ENCODE data around the gene NBPF3.
"Not testable (repeated sequence)": the region's sequence is repeated elsewhere in the genome, so short reads cannot be mapped to it uniquely, and the experiment has no call there.

NBPF3 gene

DNA sequence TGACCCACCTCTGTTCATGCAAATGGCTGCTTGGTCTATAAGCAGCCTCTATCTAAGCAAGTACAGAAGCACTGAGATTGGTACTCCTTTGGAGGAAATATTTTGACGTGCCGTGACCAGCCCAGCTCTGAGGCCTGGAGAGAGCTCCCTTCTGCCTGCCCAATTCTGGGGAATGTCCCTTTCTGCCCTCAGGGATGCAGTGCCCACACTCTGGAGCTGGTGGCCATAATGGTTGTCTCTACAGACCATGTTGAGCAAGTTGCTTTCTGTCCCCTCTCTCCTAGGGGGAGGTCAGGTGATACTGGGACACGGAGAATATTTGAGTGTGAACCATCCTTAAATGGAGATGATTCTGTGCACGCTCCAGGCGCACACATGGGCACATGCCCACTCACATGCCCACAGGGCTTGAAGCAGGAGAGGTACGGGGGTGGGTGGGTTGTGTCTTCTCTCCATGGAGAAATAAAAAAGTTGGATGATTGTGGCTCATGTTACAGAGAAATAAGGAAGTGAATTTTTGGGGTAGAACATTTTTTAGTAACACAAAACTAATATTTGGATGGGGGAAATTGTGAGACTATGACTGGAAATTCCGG is 55.4 kb downstream of the NBPF3 start:
- DNase-seq: no peak

DNA sequence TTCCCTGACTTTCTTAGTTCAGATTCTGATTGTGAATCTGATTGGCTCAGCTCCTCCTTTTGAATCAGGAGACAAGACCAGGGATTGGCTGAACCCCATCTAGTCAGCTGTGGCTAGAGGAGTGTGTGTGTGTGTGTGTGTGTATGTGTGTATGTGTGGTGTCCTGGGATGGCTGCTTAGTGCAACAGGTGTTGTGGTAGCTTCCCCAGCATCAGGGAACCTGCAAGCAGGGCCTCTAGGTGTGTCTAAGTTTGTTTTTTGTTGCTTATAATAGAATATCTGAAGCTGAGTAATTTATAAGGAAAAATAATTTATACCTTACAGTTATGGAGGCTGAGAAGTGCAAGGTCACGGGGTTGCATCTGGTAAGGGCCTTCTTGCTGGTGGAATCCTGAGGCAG is 56.1 kb downstream of the NBPF3 start:
- no peak for DNase-seq

DNA sequence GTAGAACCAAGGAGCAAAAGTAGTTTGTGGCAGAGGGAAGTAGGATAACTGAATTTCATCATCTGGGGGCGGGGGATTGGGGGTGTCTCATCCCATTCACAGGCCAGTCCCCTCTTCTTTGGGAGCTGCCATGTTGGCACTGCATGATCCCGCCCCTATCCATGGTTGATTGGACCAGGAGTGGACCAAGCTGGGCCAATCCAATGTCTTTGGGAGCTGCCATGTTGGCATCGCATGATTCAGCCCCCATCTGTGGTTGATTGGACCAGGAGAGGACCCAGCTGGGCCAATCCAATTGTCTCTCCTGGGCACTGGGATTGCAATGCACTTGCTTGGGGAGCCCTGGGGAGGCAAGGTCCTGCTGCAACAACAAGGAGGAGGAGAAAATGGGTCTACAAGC is 56.9 kb downstream of the NBPF3 start:
- no peak for DNase-seq

DNA sequence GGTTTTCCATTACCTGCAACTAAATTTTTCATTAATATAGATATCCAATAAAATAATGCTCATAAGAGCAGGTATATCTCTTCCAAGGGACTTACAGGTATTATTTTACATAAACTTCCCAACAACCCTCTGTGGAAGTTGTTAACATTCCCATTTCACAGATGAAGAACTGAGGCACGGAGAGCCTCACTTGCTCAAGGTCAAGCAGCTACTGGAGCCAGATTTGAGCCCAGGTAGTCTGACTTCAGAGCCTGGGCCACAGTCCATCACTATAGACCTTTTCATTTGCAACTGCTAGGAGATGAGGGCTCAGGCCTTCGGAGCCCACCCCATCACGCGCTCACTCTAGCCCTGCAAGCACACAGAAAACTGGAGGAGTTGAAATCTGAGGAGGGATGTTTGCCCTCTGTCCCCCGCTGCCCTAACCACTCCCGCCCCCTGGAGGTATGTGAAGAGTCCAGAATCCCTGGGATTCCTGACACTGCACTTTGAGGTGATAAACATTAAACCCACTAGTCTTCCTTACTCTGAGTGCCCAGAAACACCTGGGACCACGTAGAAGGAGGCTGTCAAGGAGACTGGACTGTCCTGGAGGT is 57.6 kb downstream of the NBPF3 start:
- peak; percentile 36 for DNase-seq

DNA sequence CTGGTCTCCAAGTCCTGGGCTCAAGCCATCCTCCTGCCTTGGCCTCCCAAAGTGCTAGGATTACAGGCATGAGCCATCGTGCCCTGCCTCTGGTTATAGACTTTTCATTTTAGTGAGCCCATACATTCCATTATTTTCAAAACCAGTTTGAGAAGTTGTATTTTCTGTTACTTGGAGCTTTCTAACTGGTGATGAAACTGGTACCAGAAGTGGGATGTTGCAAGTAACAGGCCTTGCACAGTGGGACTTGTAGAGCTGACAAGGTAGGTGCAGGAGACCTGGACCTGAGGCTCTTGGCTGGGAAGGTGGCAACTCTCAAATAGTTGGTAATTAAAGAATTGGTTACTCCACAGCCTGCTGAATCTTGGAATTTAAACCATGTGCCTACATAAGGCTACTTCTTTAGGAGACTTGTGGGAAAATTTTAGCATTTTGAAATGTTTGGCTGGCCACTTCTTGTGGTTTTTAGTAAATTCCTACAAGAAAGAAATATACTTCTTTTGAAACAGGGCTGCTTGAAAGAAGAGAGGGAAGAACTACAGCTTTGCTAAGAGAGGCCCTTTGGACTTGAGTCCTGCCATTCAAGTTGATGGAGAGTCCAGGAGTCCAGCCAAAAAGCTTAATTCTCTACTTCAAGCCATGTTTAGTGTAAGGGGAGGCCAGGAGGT is 59.5 kb downstream of the NBPF3 start:
- no peak for DNase-seq

DNA sequence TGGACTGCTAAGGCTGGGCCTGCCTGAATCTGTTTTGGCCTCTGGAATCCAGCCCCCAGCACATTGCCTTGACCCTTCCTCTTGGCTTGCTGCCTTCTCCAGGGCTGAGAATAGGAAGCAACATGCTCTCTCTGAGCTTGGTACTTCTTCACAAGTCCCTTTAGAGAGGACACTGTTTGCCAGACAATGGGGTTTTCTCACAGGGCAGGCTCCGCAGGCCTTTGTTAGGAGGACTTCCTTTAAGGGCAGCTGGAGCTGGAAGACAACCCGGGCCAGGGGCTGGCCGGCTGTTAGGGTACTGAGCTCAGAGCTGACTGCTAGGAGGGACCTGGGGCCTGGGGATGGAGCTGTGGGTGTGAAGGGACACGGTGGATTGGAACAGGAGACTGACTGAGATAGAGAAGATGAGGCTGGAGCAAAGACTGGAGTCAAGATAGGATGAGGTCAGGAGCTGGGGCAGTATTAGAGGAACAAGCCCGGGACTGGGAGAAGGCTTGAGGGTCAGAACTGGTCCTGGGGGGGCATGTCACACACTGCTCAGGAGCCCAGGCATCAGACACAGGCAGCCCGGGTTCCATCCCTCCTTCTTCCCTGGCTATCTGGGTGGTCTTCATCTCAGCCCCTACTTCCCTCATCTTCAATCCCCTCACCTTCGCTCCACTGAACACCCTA is 63.9 kb downstream of the NBPF3 start:
- DNase-seq: no peak

DNA sequence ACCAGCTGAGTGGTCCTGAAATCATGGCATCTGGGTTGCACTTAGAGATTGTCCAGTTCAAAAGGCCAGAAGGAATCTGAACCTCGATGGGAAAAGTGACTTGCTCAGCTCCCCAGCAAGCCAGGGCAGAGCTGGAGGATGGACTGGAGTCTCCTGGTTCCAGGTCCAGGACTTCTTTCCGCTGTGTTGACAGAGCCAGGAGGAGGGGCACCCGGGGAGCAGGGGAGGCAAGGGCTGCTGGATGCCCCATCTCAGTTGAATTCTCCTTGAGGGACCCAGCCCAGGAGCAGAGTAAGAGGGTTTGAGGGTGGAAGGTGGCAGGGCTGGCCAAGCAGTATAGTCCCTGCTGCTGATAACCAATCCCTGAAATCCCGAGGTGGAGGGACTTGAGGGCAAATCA is 66.9 kb downstream of the NBPF3 start:
- no peak for DNase-seq

DNA sequence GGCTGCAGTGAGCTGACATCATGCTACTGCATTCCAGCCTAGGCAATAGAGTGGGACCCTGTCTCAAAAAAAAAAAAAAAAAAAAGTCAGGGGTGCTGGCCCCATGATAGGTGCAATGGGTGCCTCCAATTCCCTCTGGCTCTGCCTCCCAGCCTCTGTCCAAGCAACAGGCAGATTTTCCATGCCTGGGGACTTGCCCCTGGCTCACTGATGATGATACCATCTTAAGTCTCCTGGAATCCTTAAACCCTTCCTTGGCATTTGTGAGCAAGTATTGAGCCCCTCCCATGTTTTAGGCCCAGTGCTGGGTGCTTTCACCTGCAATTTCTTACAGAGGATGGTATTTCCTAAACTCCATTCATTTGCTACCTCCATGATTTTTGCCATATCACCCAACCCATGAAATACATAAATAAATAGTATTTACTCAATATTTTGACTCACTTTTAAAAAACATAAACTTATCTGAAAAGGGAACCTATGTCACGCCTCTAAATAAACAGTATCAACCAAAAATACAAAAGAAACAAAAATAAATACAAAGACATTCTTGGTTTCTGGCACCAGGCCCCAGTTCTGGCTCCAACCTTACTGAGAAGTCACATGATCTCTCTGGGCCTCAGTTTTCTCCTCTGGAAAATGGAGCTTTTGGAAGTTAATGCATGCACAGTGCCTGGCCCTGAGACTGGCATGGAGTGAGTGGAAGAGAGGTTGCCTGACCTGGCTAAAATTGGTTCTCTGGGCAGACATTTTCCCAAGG is 67.8 kb downstream of the NBPF3 start:
- no peak for DNase-seq

DNA sequence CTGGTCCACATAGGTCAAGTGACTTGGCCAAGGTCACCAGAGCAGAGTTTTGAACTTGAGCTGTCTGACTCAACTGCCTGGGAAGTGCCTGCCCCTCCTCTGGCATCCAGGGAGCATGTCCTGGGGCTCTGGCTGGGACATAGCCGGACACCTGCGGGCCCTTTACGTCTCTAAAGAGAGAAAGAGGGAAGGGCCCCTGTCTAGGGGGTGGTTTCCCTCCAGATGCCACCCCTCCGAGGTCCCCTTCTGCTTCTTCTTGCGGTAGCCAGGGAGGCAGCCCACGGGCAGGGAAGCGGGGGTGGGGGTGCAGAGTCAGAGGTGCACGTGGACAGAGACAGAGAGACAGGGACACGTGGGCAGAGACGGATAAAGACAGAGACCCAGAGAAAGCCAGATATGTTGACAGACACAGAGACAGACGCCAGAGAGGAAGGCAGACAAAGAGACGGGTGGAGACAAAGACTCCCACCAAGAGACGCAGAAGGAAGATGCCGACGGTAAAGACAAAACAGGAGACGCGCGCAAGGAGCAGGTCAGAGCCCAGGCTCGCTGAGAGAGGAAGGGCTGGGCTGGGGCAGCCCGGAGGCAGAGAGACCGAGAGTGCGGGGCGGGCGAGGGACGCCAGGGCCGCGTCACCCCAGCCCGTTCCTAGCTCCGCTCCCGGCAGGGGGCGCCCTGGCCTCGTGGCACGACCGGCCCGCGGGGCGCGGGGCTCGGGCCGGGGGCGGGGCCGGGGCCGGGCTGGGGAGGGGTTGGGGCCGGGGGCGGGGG is 68.8 kb downstream of the NBPF3 start:
- peak; percentile 86 for DNase-seq

DNA sequence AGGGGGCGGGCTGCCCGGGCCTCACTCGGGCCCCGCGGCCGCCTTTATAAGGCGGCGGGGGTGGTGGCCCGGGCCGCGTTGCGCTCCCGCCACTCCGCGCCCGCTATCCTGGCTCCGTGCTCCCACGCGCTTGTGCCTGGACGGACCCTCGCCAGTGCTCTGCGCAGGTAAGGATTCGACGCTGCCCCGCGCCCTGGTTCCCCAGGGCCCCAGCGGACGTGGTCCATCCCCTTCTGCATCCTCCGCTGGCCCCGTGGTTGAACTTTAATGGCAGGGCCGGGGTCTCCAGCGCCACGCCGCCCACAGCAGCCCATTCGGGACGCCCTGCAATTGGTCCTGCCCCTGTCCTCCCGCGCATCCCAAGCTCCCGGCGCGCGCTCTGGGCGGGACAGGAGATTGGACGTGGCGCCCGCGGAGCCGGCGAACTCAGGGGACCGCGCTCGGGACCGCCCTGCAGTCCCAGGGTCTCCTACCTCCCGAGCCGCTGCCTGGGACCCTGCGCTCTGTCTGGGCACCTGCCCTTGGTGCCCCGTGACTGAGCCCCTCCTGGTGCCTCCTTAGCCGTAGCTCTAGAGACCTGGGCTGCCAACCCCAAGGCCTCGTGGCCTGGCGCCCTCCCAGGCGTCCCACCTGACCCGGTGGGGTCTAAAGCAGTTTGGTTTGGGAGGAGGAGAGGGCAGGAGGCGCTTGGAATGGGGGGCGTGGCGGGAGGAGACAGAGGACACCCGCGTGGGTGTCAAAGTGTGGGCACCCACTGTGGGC is 69.6 kb downstream of the NBPF3 start, which contains the start of gene ALPL:
ALPL (plus strand) TSS at position 73 of the 762 bp plus-strand sequence. CDS start 44,659 bp downstream, outside the sequence.
- no peak for DNase-seq

DNA sequence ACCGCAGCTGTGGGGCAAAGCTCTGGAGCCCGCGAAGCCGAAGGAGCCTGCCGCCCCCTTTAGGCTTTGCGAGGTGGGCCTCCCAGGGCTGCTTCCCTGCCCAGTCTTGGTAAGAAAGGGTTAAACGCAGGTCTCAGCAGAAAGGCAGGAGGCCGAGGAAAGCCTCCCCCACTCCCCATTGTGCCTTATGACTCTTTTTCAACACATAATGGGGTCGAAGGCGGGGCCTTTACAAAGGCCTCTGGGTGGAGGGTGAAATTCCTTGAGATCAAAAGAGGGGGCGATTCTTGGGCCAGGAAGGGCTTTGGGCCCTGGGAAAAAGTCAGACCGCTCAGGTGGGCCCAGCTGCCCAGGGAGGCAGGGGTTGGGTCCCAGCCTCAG is 70.2 kb downstream of the NBPF3 start:
- DNase-seq: no peak

DNA sequence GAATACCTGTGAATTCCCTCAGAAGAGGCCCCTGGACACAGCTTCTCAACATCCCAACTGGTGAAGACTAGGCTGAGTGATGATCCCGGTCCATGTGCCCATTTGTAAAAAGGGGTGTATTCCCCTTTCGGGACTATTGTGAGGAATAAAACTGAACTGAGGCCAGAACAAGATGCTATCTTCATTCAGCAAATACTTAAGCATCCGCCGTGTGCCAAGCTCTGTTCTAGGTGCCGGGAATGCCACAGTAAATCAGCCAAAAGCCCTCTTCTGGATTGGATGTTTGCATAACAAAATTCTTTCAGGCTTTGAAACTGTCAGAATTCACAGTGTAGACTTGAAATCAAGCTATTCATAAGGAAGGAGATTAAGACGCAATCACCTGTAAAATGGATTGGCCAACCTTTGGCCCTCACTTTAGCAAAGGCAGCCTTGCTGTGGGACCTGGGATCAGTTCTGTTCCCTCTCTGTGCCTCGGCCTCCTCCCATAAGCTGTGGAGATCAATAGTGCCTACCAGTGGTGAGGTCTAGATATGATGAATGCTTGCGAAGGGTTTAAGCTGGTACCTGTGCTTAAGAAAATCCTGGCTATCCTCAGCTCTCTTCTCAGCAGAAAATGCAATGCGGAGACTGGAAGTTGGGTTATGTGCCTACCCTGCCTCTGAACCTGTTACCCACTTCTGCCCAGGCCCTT is 71.1 kb downstream of the NBPF3 start:
- no peak for DNase-seq

DNA sequence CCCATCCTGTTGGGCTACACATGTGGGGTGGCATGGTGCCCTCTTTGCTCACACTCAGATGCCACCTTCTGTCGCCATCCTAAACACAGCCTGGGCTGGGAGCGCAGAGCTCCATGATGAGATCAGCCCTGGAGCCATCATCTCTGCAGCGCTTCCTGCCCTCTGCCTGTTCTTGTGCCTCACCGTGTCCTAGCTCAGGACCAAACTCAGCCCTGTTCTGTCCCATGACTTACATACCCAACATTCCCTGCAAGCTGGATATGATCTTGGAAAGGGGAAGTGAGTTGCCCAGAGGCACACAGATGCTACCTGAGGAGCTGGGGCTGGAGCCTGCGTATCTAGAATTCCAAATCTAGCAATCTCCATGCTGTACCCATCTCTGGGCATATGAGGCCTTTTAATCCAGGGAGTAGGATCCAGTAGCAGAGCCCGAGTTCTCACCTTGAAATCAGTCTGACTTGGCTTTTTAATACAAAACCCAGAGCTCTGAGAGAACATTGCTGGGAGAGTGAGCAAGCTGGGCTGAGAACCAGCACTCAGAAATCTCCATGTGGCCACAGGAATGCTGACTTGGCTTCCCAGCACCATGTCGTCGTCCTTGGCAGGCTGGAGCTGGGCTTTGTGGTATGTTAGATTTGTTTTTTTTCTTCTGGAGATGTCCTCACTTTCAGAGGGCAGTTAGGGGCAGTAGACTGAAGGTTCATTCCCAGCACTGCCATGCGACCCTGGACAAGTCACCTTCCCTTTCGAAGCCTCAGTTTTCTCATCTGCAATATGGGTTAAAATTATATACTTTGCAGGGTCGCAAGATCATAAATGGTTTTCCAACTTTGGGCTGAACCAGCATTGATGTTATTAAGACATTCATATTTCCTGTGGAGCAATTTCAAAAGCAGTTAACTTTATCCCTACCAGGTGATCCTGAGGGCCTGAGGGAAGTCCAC is 71.9 kb downstream of the NBPF3 start:
- DNase-seq: peak; percentile 75

DNA sequence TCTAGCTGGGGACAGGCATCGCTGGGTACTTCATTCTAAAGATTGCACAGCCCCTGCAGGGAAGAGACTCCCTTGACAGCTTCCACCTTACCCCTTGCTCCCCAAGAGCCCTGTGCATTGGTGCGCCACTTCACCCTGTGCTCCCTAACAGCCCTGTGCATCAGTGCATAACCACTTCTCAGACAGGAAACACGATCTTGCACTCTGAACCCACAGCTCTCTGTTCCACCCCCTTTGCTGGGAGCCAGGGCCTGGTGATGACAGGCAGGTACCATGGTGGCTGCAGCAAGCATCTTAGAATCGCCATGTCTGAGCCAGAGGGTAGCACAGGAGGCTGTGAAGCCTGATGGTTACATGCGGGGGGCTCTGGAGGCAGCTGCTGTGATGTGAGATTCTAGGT is 74.3 kb downstream of the NBPF3 start:
- DNase-seq: no peak

DNA sequence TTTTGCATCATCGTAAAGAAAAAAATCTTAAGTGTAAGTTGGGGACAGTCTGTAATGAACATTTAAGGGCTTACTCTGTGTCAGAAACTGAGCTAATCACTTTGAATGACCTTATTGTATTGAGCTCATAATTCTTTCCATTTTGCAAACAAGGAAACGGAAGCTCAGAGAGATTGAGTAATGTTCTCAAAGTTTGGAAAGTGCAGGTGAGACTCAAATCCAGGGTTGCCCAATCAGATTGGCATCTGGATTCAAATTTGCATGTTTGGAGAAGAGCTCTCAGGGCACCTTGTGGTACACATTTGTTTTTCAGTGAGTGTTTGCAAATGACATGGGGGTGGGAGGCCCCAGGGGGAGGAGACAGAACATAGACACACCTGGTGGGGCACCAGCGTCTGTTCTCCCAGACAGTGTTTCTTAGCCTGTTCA is 77.2 kb downstream of the NBPF3 start:
- no peak for DNase-seq

DNA sequence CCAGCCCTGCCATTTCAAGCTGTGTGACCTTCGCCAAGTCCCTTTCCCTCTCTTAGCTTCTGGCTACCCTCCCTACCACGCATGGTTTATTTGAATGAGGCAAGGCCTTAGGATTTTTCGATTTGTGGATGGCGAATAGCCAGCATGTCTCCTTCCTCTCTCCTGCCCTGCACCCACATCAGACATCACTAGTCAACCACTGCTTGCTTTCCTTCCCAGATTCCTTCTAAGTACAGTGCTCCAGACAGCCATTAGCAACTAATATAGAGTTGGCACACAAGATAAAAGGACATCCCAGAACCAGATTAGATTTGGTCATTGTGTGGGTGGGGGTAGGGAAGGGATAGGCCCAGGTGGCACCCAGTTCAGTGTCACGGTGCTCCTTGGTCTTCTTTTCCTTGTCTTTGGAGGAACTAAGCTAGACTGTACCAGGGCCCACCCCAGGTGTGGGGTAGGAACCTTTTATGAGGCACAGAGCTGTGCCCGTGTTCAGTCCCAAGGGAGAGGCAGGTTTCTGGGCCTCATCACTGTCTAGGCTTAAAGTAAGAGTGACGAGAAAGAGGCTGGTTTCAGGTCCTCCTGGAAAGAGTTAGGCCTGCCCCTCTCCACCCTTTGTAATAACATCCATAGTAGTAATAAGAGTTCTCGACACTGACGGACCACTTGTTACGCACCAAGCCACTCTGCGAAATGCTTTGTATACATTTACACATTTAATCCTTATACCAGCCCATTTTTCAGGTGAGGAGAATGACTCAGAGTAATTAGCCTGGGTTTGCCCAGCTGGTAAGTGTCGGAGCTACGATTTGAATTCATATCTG is 77.9 kb downstream of the NBPF3 start:
- no peak for DNase-seq

DNA sequence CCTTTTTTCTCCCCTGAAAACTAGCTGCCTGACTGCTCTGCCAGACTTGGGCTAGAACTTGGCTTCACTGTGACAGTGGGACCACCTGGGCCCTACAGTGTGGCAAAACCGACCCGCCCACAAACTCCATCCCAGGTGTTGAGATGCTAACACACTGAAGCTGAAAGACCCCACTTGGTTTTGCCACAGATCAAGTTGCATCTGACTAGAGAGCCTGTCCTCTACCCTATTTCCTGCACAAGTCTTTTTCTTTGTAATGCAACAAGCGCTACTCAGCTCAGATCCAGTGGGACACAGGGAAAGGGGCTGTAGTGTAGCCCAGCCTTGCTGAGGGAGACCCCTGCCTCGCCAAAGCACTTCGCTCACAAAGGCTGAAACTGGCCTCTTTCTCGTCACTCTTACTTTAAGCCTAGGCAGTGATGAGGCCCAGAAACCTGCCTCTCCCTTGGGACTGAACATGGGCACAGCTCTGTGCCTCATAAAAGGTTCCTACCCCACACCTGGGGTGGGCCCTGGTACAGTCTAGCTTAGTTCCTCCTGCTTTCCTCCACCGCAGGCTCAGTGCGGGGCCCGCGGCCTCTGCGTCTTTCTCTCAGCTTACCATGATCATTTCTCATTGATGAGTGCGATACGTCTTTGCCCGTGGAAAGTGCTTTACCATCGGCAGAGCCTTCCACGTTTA is 79.0 kb downstream of the NBPF3 start:
- no peak for DNase-seq

DNA sequence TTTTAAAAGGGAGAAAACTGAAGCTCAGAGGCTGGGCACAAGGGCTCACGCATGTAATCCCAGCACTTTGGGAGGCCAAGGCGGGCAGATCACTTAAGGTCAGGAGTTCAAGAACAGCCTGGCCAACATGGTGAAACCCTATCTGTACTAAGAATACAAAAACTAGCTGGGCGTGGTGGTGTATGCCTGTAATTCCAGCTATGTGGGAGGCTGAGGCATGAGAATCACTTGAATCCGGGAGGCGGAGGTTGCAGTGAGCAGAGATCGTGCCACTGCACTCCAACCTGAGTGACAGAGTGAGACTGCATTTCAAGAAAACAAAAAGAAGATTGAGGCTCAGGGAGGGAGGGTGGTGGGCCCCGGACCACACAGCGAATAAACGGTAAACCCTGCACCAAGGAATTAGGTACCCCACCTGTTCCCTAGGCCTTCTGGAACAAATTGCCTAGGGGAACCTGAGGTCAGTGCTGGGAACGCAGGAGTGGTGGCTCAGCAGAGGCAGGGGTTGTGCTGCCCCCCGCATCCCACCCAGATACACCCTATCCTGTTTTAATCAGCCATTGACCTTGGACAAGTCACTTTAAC is 79.6 kb downstream of the NBPF3 start:
- DNase-seq: not testable (repeated sequence)
